IMR-90 (cell line): ENCODE measurements around the gene RET. TPM values are rescaled to one million over a fixed set of nuclear protein-coding genes. Genes with fewer than 3 reads are reported as not detected.

Experiments used
- ATAC-seq: fragments of 200-7000 bp; cut with Tn5 transposase; 2 replicates; pipeline ENCODE4 v1.9.1; 2020; ENCODE audit warnings: low read depth, mild to moderate bottlenecking, moderate library complexity
- BruUV-seq: library from RNA; stranded (reverse); fragments of 400-500 nt; replicated peaks from 2 replicates; lab custom pipeline; 2021; lab: Mats Ljungman, UMichigan
- CTCF ChIA-PET: fragments of 300-600 bp; formaldehyde crosslinking; extraction: SDS; loops from one replicate; lab custom pipeline; 2021; ENCODE audit warnings: antibody characterized with exemption; lab: Yijun Ruan, JAX
- POLR2A ChIA-PET: fragments of 300-600 bp; sonication (Branson Sonifier 250); formaldehyde crosslinking; loops from one replicate; lab custom pipeline; 2022; ENCODE audit warnings: antibody characterized with exemption; ENCODE audit not compliant: unreplicated experiment; lab: Charles Lee
- DNase-seq: peaks from one replicate; pipeline ENCODE4 v3.0.0; 2013
- H2AFZ ChIP-seq: replicated peaks from 2 replicates; pipeline ENCODE3; 2013; ENCODE audit warnings: low read length, mild to moderate bottlenecking; ENCODE audit not compliant: poor library complexity
- H2AK5ac ChIP-seq: 2 replicates; pipeline ENCODE4 v1.6.1; 2013; ENCODE audit warnings: low read depth, low read length, inconsistent platforms
- H2AK9ac ChIP-seq: replicated peaks from 2 replicates; pipeline ENCODE3; 2013; ENCODE audit warnings: mild to moderate bottlenecking, low read depth, low read length, moderate library complexity; ENCODE audit not compliant: poor library complexity
- H2BK120ac ChIP-seq: 2 replicates; pipeline ENCODE4 v1.6.1; 2013; ENCODE audit warnings: low read depth, low read length, inconsistent platforms
- H2BK15ac ChIP-seq: 3 replicates; pipeline ENCODE4 v1.6.1; 2013; ENCODE audit warnings: low read depth, low read length, inconsistent platforms
- H2BK20ac ChIP-seq: 2 replicates; pipeline ENCODE4 v1.6.1; 2013; ENCODE audit warnings: low read depth, mild to moderate bottlenecking, inconsistent platforms, low read length, moderate library complexity
- H2BK5ac ChIP-seq: 2 replicates; pipeline ENCODE4 v1.6.1; 2013; ENCODE audit warnings: mild to moderate bottlenecking, low read depth, low read length, inconsistent platforms; ENCODE audit not compliant: poor library complexity, severe bottlenecking
- H3K14ac ChIP-seq: replicated peaks from 2 replicates; pipeline ENCODE4 v1.6.1; 2013; ENCODE audit warnings: low read depth, low read length, inconsistent platforms
- H3K18ac ChIP-seq: 2 replicates; pipeline ENCODE4 v1.6.1; 2013; ENCODE audit warnings: low read depth, low read length, control low read depth
- H3K23ac ChIP-seq: 2 replicates; pipeline ENCODE4 v1.6.1; 2013; ENCODE audit warnings: low read depth, low read length, inconsistent platforms
- H3K27ac ChIP-seq: 2 replicates; pipeline ENCODE4 v1.5.1; 2013; ENCODE audit warnings: mild to moderate bottlenecking, control low read depth, low read length; ENCODE audit not compliant: insufficient read depth
- H3K27me3 ChIP-seq: 2 replicates; pipeline ENCODE4 v1.6.1; 2013; ENCODE audit warnings: low read length; ENCODE audit not compliant: control insufficient read depth, insufficient read depth
- H3K36me3 ChIP-seq: 2 replicates; pipeline ENCODE4 v1.6.1; 2013; ENCODE audit warnings: low read length, mixed read lengths; ENCODE audit not compliant: control insufficient read depth, insufficient read depth
- H3K4ac ChIP-seq: 2 replicates; pipeline ENCODE4 v1.6.1; 2013; ENCODE audit warnings: low read depth, low read length, inconsistent platforms
- H3K4me1 ChIP-seq: 2 replicates; pipeline ENCODE4 v1.6.1; 2013; ENCODE audit warnings: low read length, mixed read lengths; ENCODE audit not compliant: control insufficient read depth, insufficient read depth
- H3K4me2 ChIP-seq: 2 replicates; pipeline ENCODE4 v1.6.1; 2013; ENCODE audit warnings: low read depth, mild to moderate bottlenecking, control low read depth, low read length, moderate library complexity
- H3K4me3 ChIP-seq: 2 replicates; pipeline ENCODE4 v1.5.1; 2013; ENCODE audit warnings: low read depth, mild to moderate bottlenecking, control low read depth, low read length, moderate library complexity; ENCODE audit not compliant: insufficient read depth
- H3K56ac ChIP-seq: 2 replicates; pipeline ENCODE4 v1.6.1; 2013; ENCODE audit warnings: low read length, inconsistent platforms; ENCODE audit not compliant: insufficient read depth; ENCODE audit errors: extremely low read depth
- H3K79me1 ChIP-seq, 2 experiments: 2 replicates each; pipeline ENCODE4 v1.6.1; 2013; ENCODE audit warnings: low read length in 2 of 2, inconsistent platforms in 1 of 2, low read depth in 1 of 2
- H3K9ac ChIP-seq: 2 replicates; pipeline ENCODE4 v1.6.1; 2013; ENCODE audit warnings: low read depth, low read length, control low read depth
- H3K9me1 ChIP-seq: 2 replicates; pipeline ENCODE4 v1.6.1; 2013; ENCODE audit warnings: low read length, inconsistent platforms; ENCODE audit not compliant: insufficient read depth
- H3K9me3 ChIP-seq: 2 replicates; pipeline ENCODE4 v1.6.1; 2013; ENCODE audit warnings: low read length; ENCODE audit not compliant: control insufficient read depth, insufficient read depth
- H4K20me1 ChIP-seq: 2 replicates; pipeline ENCODE4 v1.6.1; 2013; ENCODE audit warnings: low read length, inconsistent platforms; ENCODE audit not compliant: insufficient read depth
- H4K5ac ChIP-seq: 2 replicates; pipeline ENCODE4 v1.6.1; 2013; ENCODE audit warnings: mild to moderate bottlenecking, low read depth, low read length, control low read depth
- H4K8ac ChIP-seq, 2 experiments: 2 replicates each; pipeline ENCODE4 v1.6.1; 2013; ENCODE audit warnings: low read depth in 2 of 2, low read length in 2 of 2, control low read depth in 1 of 2, inconsistent platforms in 1 of 2
- H4K91ac ChIP-seq: 2 replicates; pipeline ENCODE4 v1.6.1; 2013; ENCODE audit warnings: low read depth, low read length, inconsistent platforms; ENCODE audit not compliant: insufficient read depth
- CEBPB ChIP-seq: IDR thresholded peaks from 2 replicates; pipeline ENCODE4 v1.6.1; 2012; ENCODE audit warnings: low read depth, low read length, improper control_type of control experiment
- MAFK ChIP-seq: IDR thresholded peaks from 2 replicates; pipeline ENCODE4 v1.6.1; 2012; ENCODE audit warnings: low read depth, low read length, improper control_type of control experiment
- MXI1 ChIP-seq: IDR thresholded peaks from 2 replicates; pipeline ENCODE4 v1.6.1; 2012; ENCODE audit warnings: low read depth, mild to moderate bottlenecking, low read length, moderate library complexity, borderline replicate concordance
- NFE2L2 ChIP-seq: fragments of 150-350 bp; IDR thresholded peaks from 2 replicates; pipeline ENCODE4 v1.6.1; 2016; ENCODE audit warnings: low read depth, mild to moderate bottlenecking, low read length
- POLR2A ChIP-seq: IDR thresholded peaks from 2 replicates; pipeline ENCODE4 v1.6.1; 2012; ENCODE audit warnings: mild to moderate bottlenecking, low read depth, low read length
- RCOR1 ChIP-seq: IDR thresholded peaks from 2 replicates; pipeline ENCODE4 v1.6.1; 2012; ENCODE audit warnings: mild to moderate bottlenecking, low read length, improper control_type of control experiment; ENCODE audit not compliant: insufficient replicate concordance
- SMC3 ChIP-seq: fragments of 150-350 bp; IDR thresholded peaks from 2 replicates; pipeline ENCODE4 v1.6.1; 2016; ENCODE audit warnings: low read depth, mild to moderate bottlenecking, antibody characterized with exemption, low read length, moderate library complexity
- WGBS, 2 experiments: methylation state at CpG; one replicate each; pipeline versions ENCODE4 v1.1.5 to v1.1.7; 2013; ENCODE audit warnings: missing lambda C conversion rate in 2 of 2; ENCODE audit not compliant: insufficient read length in 1 of 2; ENCODE audit errors: extremely low coverage in 2 of 2; 5-methylcytosine and 5-hydroxymethylcytosine counted together
- dilution Hi-C: fragments of 300-500 bp; cut with HindIII; formaldehyde crosslinking; loops from one replicate; pipeline ENCODE4 v1.14.3; 2018; ENCODE audit warnings: low sequenced_read_pairs; ENCODE audit not compliant: unreplicated experiment
- in situ Hi-C: fragments of 300-500 bp; cut with MboI; formaldehyde crosslinking; loops from 3 replicates; pipeline ENCODE4 v1.14.3; 2019; ENCODE audit warnings: low sequenced_read_pairs, inconsistent platforms, mixed read lengths
- intact Hi-C: fragments of 100-400 bp; cut with micrococcal nuclease; formaldehyde crosslinking; loops from 2 replicates; pipeline ENCODE4 v1.10.0; 2022
- polyA plus RNA-seq, 3 experiments: library from polyadenylated mRNA; depleted of rRNA; stranded (reverse); fragments of >200 nt; gene quantifications; 2 replicates each; pipeline ENCODE4 v1.2.3, GENCODE V29; 2012; ENCODE audit warnings: low replicate concordance in 1 of 3
- total RNA-seq: library from RNA; depleted of rRNA; stranded (reverse); fragments of >200 nt; gene quantifications from 2 replicates; pipeline ENCODE4 v1.2.3, GENCODE V29; 2012

The RET gene
- total and polyA plus RNA-seq, 2 of the 4 experiments (the other 2 are of a cell fraction), result 0.10 to 0.18 TPM

DNA sequence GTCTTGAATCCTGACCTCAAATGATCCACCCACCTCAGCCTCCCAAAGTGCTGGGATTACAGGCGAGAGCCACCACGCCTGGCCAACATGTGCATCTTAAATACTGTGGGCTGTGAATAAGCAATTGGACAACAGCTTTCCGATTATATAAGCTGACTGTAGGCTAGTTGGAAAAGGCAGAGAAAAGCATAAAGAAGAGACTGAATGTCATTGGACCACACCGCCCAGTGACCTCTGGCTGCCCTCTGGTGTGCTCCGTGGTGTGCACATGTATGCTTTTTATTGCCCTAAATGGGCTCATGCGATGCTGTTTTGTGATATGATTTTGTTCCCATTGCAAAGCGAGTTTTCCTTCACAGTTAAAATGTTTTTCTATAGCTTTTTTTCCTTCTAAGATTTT is 46.0 kb downstream of the RET start:
- no peak overlapping the region for H4K5ac ChIP-seq
- in situ Hi-C loops (no loop called here), dilution Hi-C loops (no loop called here), intact Hi-C loops (no loop called here)
- no peaks in the 10 kb centered on the region for H3K36me3 ChIP-seq
- H3K4me2 ChIP-seq, result no peak overlapping the region
- ChIA-PET POLR2A (no interaction called here), CTCF (interaction anchor here (1.4 kb wide), 1 partner anchor 18 kb away, joined by 3 read pairs; no protein-coding TSS in a partner anchor)
- no peaks in the 10 kb centered on the region for H4K20me1 ChIP-seq
- H3K14ac ChIP-seq, result no peak overlapping the region
- 0 out of 2 replicates have a peak, but pooled peaks cover 4% of the 10 kb centered on the region for H3K9me1 ChIP-seq
- TF ChIP-seq NFE2L2 (no peak), POLR2A (no peak), MAFK (no peak), MXI1 (no peak), CEBPB (no peak), RCOR1 (no peak), SMC3 (no peak)
- no peak overlapping the region for H3K23ac ChIP-seq
- no TSS peak for BruUV-seq
- H3K4ac ChIP-seq, result no peak overlapping the region
- H4K8ac ChIP-seq, result no peak overlapping the region
- H3K4me3 ChIP-seq, result no peak overlapping the region
- no peak overlapping the region for H3K18ac ChIP-seq
- no peak overlapping the region for H2BK15ac ChIP-seq
- peaks cover 28% of the 10 kb centered on the region for H3K27me3 ChIP-seq
- H3K79me1 ChIP-seq, result no peaks in the 10 kb centered on the region
- no peak overlapping the region for H3K9ac ChIP-seq
- no peak overlapping the region for H3K27ac ChIP-seq
- WGBS, 2 experiments, result 100% methylated on average over 1 of the region's 7 CpGs; no CpG with 5 or more reads in 1 of the 2 experiments
- H4K91ac ChIP-seq, result no peak overlapping the region
- H3K56ac ChIP-seq, result no peak overlapping the region
- ATAC-seq (no peak), DNase-seq (no peak)
- no peaks in the 10 kb centered on the region for H3K9me3 ChIP-seq
- H3K4me1 ChIP-seq, result no peaks in the 10 kb centered on the region
- no peak overlapping the region for H2BK120ac ChIP-seq
- H2BK20ac ChIP-seq, result no peak overlapping the region
- no peak overlapping the region for H2AFZ ChIP-seq
- H2AK5ac ChIP-seq, result no peak overlapping the region
- no peak overlapping the region for H2BK5ac ChIP-seq
- H2AK9ac ChIP-seq, result no peak overlapping the region
